ENCODE measurements around the gene TASL.

The TASL gene

GRCh38 chrX:30593440-30594200, 16.1 kb upstream of the TASL start:
- DNase-seq (ENCODE audit: low read depth in 1 of 2, low spot score in 1 of 2), result peak in 1 of 2 experiments; percentile 39
- Histone ChIP-seq H3K27ac (replicated peaks) (peak overlapping the region; percentile 64), H3K4me3 (replicated peaks; ENCODE audit: insufficient read depth, low read length) (no peak overlapping the region), H3K27me3 (ENCODE audit: insufficient read depth, poor library complexity, severe bottlenecking) (no peaks in the 10 kb centered on the region)
- TF ChIP-seq, protein P1, sequence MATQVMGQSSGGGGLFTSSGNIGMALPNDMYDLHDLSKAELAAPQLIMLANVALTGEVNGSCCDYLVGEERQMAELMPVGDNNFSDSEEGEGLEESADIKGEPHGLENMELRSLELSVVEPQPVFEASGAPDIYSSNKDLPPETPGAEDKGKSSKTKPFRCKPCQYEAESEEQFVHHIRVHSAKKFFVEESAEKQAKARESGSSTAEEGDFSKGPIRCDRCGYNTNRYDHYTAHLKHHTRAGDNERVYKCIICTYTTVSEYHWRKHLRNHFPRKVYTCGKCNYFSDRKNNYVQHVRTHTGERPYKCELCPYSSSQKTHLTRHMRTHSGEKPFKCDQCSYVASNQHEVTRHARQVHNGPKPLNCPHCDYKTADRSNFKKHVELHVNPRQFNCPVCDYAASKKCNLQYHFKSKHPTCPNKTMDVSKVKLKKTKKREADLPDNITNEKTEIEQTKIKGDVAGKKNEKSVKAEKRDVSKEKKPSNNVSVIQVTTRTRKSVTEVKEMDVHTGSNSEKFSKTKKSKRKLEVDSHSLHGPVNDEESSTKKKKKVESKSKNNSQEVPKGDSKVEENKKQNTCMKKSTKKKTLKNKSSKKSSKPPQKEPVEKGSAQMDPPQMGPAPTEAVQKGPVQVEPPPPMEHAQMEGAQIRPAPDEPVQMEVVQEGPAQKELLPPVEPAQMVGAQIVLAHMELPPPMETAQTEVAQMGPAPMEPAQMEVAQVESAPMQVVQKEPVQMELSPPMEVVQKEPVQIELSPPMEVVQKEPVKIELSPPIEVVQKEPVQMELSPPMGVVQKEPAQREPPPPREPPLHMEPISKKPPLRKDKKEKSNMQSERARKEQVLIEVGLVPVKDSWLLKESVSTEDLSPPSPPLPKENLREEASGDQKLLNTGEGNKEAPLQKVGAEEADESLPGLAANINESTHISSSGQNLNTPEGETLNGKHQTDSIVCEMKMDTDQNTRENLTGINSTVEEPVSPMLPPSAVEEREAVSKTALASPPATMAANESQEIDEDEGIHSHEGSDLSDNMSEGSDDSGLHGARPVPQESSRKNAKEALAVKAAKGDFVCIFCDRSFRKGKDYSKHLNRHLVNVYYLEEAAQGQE (IDR thresholded peaks at IDR 0.05; ENCODE audit: insufficient replicate concordance, low read depth), result no peak
- TF ChIP-seq CTCF (IDR thresholded peaks at IDR 0.05; ENCODE audit: insufficient read depth, low read length), result no peak
- TF ChIP-seq POLR2AphosphoS5 (IDR thresholded peaks at IDR 0.05; ENCODE audit: low read depth), result no peak
- TF ChIP-seq GABPA (IDR thresholded peaks at IDR 0.05; ENCODE audit: low read depth), result no peak
- TF ChIP-seq SPI1 (IDR thresholded peaks at IDR 0.05; ENCODE audit: borderline replicate concordance, low read depth), result no peak

DNA sequence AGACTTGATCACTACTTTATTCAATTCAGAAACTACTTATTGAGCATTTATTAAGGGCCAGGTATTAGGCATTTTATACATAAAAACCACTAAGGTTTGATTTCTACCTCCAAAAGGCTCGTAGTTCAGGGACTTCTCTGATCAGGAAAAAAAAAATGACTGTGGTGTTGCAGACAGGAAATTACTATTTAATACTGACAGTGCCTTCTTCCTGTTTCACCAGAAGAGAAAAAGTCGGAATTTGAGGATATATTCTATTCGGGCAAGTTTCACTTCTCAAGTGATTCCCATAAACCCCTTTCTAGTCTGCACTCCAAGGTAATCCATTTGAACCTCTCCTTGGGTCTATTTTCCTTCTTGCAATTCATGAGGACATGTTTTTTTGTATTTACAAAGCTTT, 15.3 kb upstream of the TASL start:
- TF ChIP-seq, protein P1 (IDR thresholded peaks at IDR 0.05; ENCODE audit: insufficient replicate concordance, low read depth), result no peak
- TF ChIP-seq GABPA (IDR thresholded peaks at IDR 0.05; ENCODE audit: low read depth) (no peak), CTCF (IDR thresholded peaks at IDR 0.05; ENCODE audit: insufficient read depth, low read length) (no peak), SPI1 (IDR thresholded peaks at IDR 0.05; ENCODE audit: borderline replicate concordance, low read depth) (no peak), POLR2AphosphoS5 (IDR thresholded peaks at IDR 0.05; ENCODE audit: low read depth) (no peak)
- H3K27ac ChIP-seq (replicated peaks), result peak overlapping the region; percentile 64
- no peak overlapping the region for H3K4me3 ChIP-seq (replicated peaks; ENCODE audit: insufficient read depth, low read length)
- no peaks in the 10 kb centered on the region for H3K27me3 ChIP-seq (ENCODE audit: insufficient read depth, poor library complexity, severe bottlenecking)
- no peak for DNase-seq (ENCODE audit: low read depth in 1 of 2, low spot score in 1 of 2)

DNA sequence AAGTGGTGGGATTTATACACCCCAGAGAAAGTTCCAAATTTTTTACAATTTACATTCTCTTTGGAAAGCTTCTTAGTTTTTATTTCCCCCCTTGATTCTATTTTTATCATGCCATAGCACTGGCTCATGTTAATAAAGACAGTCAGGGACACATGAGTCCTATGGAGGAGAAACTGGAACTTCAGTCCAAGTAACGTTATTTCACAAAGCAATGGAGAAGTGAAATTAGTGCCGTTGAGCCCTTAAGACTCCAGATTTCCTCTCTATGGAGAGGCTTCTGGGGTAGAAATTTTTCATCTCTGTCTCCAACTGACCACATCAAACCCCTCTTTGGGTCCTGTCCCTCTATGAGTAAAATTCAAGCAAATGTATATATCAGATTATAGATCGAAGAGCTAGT, 12.8 kb upstream of the TASL start:
- Histone ChIP-seq H3K27ac (replicated peaks) (peak overlapping the region; percentile 50), H3K4me3 (replicated peaks; ENCODE audit: insufficient read depth, low read length) (no peak overlapping the region), H3K27me3 (ENCODE audit: insufficient read depth, poor library complexity, severe bottlenecking) (no peaks in the 10 kb centered on the region)
- TF ChIP-seq, protein P1 (IDR thresholded peaks at IDR 0.05; ENCODE audit: insufficient replicate concordance, low read depth), result no peak
- peak; percentile 11; the same call in 1 of the 2 replicates for TF ChIP-seq SPI1 (IDR thresholded peaks at IDR 0.05; ENCODE audit: borderline replicate concordance, low read depth)
- DNase-seq (ENCODE audit: low read depth in 1 of 2, low spot score in 1 of 2), result no peak

Data from HL-60 (cell line).